HepG2 (cell line): Measurements from ENCODE around the gene TFAP2B.

Experiments
- KAT7 ChIP-seq: IDR thresholded peaks from 2 replicates; pipeline ENCODE4 v1.6.1; 2018; ENCODE audit warnings: borderline replicate concordance, missing compliant biosample characterization
- ZNF674 ChIP-seq: sonication (generic); formaldehyde crosslinking; IDR thresholded peaks from 2 replicates; pipeline ENCODE4 v1.5.0; 2020; ENCODE audit warnings: low read depth, mild to moderate bottlenecking, missing genetic modification reagents

DNA sequence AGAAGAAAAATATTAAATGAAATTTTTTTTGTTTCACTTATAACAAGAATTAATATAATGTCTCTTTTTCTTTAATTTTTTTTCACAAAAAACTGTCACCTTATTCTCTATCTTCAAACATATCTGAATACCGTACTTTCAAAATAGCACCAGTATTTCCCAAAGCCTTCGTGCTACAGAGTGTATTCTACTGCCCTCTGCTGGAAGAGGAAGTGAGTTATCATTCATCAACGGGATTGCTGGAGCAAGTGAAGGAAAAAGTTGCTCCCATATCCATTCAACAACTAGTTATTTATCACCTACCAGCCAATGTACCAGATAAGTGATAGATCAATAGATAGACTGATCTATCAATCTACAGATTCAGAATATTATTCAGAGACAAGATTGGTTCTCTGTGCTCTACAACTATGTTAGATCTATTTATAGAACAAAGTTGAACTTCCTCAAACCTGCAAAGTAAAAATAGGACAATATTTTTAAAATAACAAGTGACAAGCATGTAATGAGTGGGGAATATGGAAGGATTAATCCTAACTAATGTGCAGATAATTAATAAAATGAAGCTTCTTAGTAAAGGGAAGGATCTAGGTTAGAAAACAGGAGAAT is 26.7 kb upstream of the TFAP2B start:
- TF ChIP-seq ZNF674 (no peak), KAT7 (CRISPR knock-in tag) (no peak)
